A549 treated with CpdA at 1 μM for 4 hours (cell line): ENCODE results near the gene TNFSF4. TPM values are rescaled to one million over a fixed set of nuclear protein-coding genes. Genes with fewer than 3 reads are reported as not detected.

Experiments used
- total RNA-seq: library from RNA; stranded (reverse); fragments of 200-300 nt; extraction: Qiagen RNA extraction; gene quantifications from 5 replicates; pipeline ENCODE4 v1.2.3, GENCODE V29; 2022; ENCODE audit warnings: low read depth

TNFSF4 gene
- total RNA-seq: 0.03 to 0.08 TPM (median 0.06 TPM) in 4 of 5 replicates, not detected in the other

GRCh38 chr1:173206816-173207568, at the start of gene TNFSF4:
Gene TNFSF4 (minus strand): TSS chr1:173207331. CDS start chr1:173207176, 155 bp downstream.

Other genes with a start within 250 kb of the TNFSF4 start
- gene TNFSF18, start 156.4 kb downstream of the TNFSF4 start, total RNA-seq: not detected in 5 replicates